ENCODE measurements around the gene TTC6.
A peak's percentile ranks its signal among the peaks of the same experiment; 100 is the strongest.

GRCh38 chr14:37594238-37594970 lies 1.0 kb upstream of the TTC6 start:
- TF ChIP-seq CTCF (IDR thresholded peaks at IDR 0.05 in 4 of 5, conservative IDR thresholded peaks at IDR 0.05 in 1 of 5) (peak in 3 of 5 experiments; percentile 35 to 51 (median 37)), POLR2A (IDR thresholded peaks at IDR 0.05) (no peak)

Data from gastrocnemius medialis (tissue), 4 donors.